ENCODE data around the gene ADGRL1.
"Not testable (repeated sequence)": the region's sequence is repeated elsewhere in the genome, so short reads cannot be mapped to it uniquely, and the experiment has no call there.

Gene ADGRL1

GRCh38 chr19:14205452-14206287, at the start of gene ADGRL1:
Gene ADGRL1 (minus strand): TSS chr19:14206169. CDS start chr19:14183602, 22,567 bp downstream.
- DNase-seq (ENCODE audit: low read depth in 1 of 2, low spot score in 1 of 2), result not testable (repeated sequence)

GRCh38 chr19:14255316-14255715, 49.3 kb upstream of the ADGRL1 start:
- not testable (repeated sequence) for DNase-seq (ENCODE audit: low read depth in 1 of 2, low spot score in 1 of 2)

GRCh38 chr19:14253822-14254599, 48.0 kb upstream of the ADGRL1 start:
- DNase-seq (ENCODE audit: low read depth in 1 of 2, low spot score in 1 of 2), result not testable (repeated sequence)

GRCh38 chr19:14252136-14252535, 46.2 kb upstream of the ADGRL1 start:
- DNase-seq (ENCODE audit: low read depth in 1 of 2, low spot score in 1 of 2), result not testable (repeated sequence)

GRCh38 chr19:14250870-14251269, 44.9 kb upstream of the ADGRL1 start:
- DNase-seq (ENCODE audit: low read depth in 1 of 2, low spot score in 1 of 2), result no peak

GRCh38 chr19:14250315-14250714, 44.3 kb upstream of the ADGRL1 start:
- DNase-seq (ENCODE audit: low read depth in 1 of 2, low spot score in 1 of 2), result not testable (repeated sequence)

- not testable (repeated sequence) for DNase-seq (ENCODE audit: low read depth in 1 of 2, low spot score in 1 of 2)
These were observed 43.9 kb upstream of the ADGRL1 start for GRCh38 chr19:14249891-14250290.

- DNase-seq (ENCODE audit: low read depth in 1 of 2, low spot score in 1 of 2), result peak in 1 of 2 donors; percentile 35
These were observed 43.2 kb upstream of the ADGRL1 start for GRCh38 chr19:14249012-14249754.

GRCh38 chr19:14248578-14249011, 42.6 kb upstream of the ADGRL1 start:
- peak; percentile 25 to 41 for DNase-seq (ENCODE audit: low read depth in 1 of 2, low spot score in 1 of 2)

- DNase-seq (ENCODE audit: low read depth in 1 of 2, low spot score in 1 of 2), result not testable (repeated sequence)
These were observed 41.8 kb upstream of the ADGRL1 start for GRCh38 chr19:14247548-14248471.

- DNase-seq (ENCODE audit: low read depth in 1 of 2, low spot score in 1 of 2), result not testable (repeated sequence)
These were observed 41.2 kb upstream of the ADGRL1 start for GRCh38 chr19:14247205-14247547.

GRCh38 chr19:14244393-14244792, 38.4 kb upstream of the ADGRL1 start:
- not testable (repeated sequence) for DNase-seq (ENCODE audit: low read depth in 1 of 2, low spot score in 1 of 2)

GRCh38 chr19:14243718-14244117, 37.7 kb upstream of the ADGRL1 start:
- DNase-seq (ENCODE audit: low read depth in 1 of 2, low spot score in 1 of 2), result not testable (repeated sequence)

- DNase-seq (ENCODE audit: low read depth in 1 of 2, low spot score in 1 of 2), result no peak
These were observed 31.3 kb upstream of the ADGRL1 start for GRCh38 chr19:14237014-14237941.

- DNase-seq (ENCODE audit: low read depth in 1 of 2, low spot score in 1 of 2), result not testable (repeated sequence)
These were observed 27.0 kb upstream of the ADGRL1 start for GRCh38 chr19:14232945-14233344.

GRCh38 chr19:14228446-14229071, 22.6 kb upstream of the ADGRL1 start:
- not testable (repeated sequence) for DNase-seq (ENCODE audit: low read depth in 1 of 2, low spot score in 1 of 2)

GRCh38 chr19:14226498-14226897, 20.5 kb upstream of the ADGRL1 start:
- DNase-seq (ENCODE audit: low read depth in 1 of 2, low spot score in 1 of 2), result not testable (repeated sequence)

GRCh38 chr19:14222886-14223285, 16.9 kb upstream of the ADGRL1 start:
- DNase-seq (ENCODE audit: low read depth in 1 of 2, low spot score in 1 of 2), result no peak

- peak; percentile 32 to 58 for DNase-seq (ENCODE audit: low read depth in 1 of 2, low spot score in 1 of 2)
These were observed 15.4 kb upstream of the ADGRL1 start for GRCh38 chr19:14221345-14221744.
